Ovary (tissue), 9 donors: ENCODE measurements around the gene TBC1D1. TPM values are rescaled to one million over a fixed set of nuclear protein-coding genes. Genes with fewer than 3 reads are reported as not detected.

Experiments
- DNase-seq, 5 donors: peaks; one replicate each; pipeline ENCODE4 v3.0.0-alpha.2; 2019 to 2020
- H3K27ac ChIP-seq, 2 donors: fragments of 200-600 bp; one replicate each; pipeline versions ENCODE4 v1.5.1 to v1.8.0; 2019 to 2022
- H3K27me3 ChIP-seq: fragments of 200-600 bp; one replicate; pipeline ENCODE4 v1.8.0; 2022
- H3K36me3 ChIP-seq: fragments of 200-600 bp; sonication (generic); one replicate; pipeline ENCODE4 v1.5.1; 2019
- H3K4me1 ChIP-seq: one replicate; pipeline ENCODE4 v1.8.1; 2013; ENCODE audit warnings: mild to moderate bottlenecking, moderate library complexity; ENCODE audit not compliant: insufficient read depth
- H3K4me3 ChIP-seq: fragments of 200-600 bp; sonication (generic); one replicate; pipeline ENCODE4 v1.5.1; 2017
- H3K9me3 ChIP-seq, 2 donors: fragments of 200-600 bp in 1 of 2; sonication (generic) in 1 of 2; one replicate each; pipeline versions ENCODE4 v1.5.1 to v1.8.1; 2013 to 2019; ENCODE audit warnings: mild to moderate bottlenecking in 1 of 2, moderate library complexity in 1 of 2
- EP300 ChIP-seq: sonication (generic); formaldehyde crosslinking; IDR thresholded peaks from one replicate; pipeline ENCODE4 v1.6.1; 2017; ENCODE audit warnings: antibody characterized with exemption
- POLR2A ChIP-seq: fragments of 450-650 bp; IDR thresholded peaks from one replicate; pipeline ENCODE4 v1.6.1; 2017; ENCODE audit warnings: antibody characterized with exemption, mild to moderate bottlenecking, moderate library complexity
- WGBS, 3 donors: extraction: QIAGEN DNeasy Blood & Tissue Kit in 1 of 3; methylation state at CpG; one replicate each; pipeline versions ENCODE4 v1.1.5 to v1.1.7; 2013 to 2017; 5-methylcytosine and 5-hydroxymethylcytosine counted together
- intact Hi-C, 4 donors: fragments of 100-400 bp; cut with DNase I; formaldehyde crosslinking; loops; one replicate each; pipeline versions ENCODE4 v1.11.0 to v1.15.1; 2022 to 2023
- polyA plus RNA-seq, 2 donors: library from polyadenylated mRNA; stranded (reverse); fragments of 200-250 nt in 1 of 2; fragments of 350-450 nt in 1 of 2; fragmentation: Illumina TruSeq in 1 of 2; extraction: RNeasy Lipid Tissue Mini Kit (QIAGEN cat#74804) in 1 of 2; gene quantifications; one replicate each; pipeline ENCODE4 v1.2.3, GENCODE V29; 2013 to 2014
- total RNA-seq, 7 donors: library from RNA; depleted of rRNA in 2 of 7; stranded (reverse); fragments of >200 nt in 2 of 7; fragmentation: NEBNext Ultra II Directional in 3 of 7; extraction: Animal tissue kit (Norgen Biotek cat#: 25700) in 3 of 7; gene quantifications; one replicate each; pipeline versions ENCODE4 v1.1.0 to v1.2.4, GENCODE V29; 2016 to 2023
- TF ChIP-seq, protein P1 (sequence below), 3 donors: fragments of 450-650 bp in 2 of 3; fragments of 200-600 bp in 1 of 3; IDR thresholded peaks; one replicate each; pipeline versions ENCODE4 v1.5.1 to v1.8.0; 2016 to 2022; ENCODE audit warnings: antibody characterized with exemption in 3 of 3, mild to moderate bottlenecking in 1 of 3
- donor health status: DM: no; HTN: no; CAD: no; lungs with moderate emphysema.
- donor health status: DM: no; HTN: no; CAD: no.
- donor health status: Bipolar disorder and iron deficiency.
- donor health status: DM: yes; HTN: yes; CAD: no.
- donor health status: DM: no; HTN: no; CAD: no.
- donor health status: DM: yes; HTN: yes; CAD: no.

TBC1D1 gene
- total and polyA plus RNA-seq, 9 donors: 39.5 to 104 (median 63.9) TPM

DNA sequence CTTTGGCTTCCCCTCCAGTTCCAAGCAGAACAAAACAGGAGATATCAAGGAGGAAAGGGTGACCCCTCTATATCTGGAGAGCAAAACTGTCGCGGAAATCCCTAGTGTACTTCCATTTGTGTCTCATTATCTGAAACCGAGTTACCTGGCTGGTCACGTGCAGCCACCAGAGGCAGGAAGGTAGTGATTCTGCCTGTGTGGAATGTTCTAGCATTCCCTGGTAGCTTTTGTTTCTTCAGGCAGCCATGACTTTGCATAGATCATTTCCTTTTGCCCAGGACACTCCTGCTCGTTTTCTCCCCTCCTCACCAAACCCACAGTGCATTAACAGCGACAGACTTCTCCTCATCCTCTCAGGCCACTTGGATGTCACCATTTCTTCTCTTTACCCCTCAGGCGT is 177.2 kb downstream of the TBC1D1 start:
- intact Hi-C loops: loop anchor here (5.0 to 10.0 kb wide), 10 partner anchors 107 to 797 kb away; partner anchors contain the start of gene FAM114A1 (in 1 of the 4)
- no peaks in the 10 kb centered on the region for H3K36me3 ChIP-seq
- 85 to 89% (median 86%) methylated on average over 7 of the region's 7 CpGs for WGBS, 3 donors
- peak in 1 of 5 donors; percentile 8 for DNase-seq
- no peak overlapping the region for H3K4me3 ChIP-seq
- H3K27me3 ChIP-seq: no peaks in the 10 kb centered on the region
- no peak for TF ChIP-seq EP300
- TF ChIP-seq POLR2A: no peak
- TF ChIP-seq, protein P1, sequence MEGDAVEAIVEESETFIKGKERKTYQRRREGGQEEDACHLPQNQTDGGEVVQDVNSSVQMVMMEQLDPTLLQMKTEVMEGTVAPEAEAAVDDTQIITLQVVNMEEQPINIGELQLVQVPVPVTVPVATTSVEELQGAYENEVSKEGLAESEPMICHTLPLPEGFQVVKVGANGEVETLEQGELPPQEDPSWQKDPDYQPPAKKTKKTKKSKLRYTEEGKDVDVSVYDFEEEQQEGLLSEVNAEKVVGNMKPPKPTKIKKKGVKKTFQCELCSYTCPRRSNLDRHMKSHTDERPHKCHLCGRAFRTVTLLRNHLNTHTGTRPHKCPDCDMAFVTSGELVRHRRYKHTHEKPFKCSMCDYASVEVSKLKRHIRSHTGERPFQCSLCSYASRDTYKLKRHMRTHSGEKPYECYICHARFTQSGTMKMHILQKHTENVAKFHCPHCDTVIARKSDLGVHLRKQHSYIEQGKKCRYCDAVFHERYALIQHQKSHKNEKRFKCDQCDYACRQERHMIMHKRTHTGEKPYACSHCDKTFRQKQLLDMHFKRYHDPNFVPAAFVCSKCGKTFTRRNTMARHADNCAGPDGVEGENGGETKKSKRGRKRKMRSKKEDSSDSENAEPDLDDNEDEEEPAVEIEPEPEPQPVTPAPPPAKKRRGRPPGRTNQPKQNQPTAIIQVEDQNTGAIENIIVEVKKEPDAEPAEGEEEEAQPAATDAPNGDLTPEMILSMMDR (IDR thresholded peaks at IDR 0.05): no peak
- H3K9me3 ChIP-seq: no peaks in the 10 kb centered on the region
- no peak overlapping the region for H3K27ac ChIP-seq
- H3K4me1 ChIP-seq: peaks cover 7% of the 10 kb centered on the region

DNA sequence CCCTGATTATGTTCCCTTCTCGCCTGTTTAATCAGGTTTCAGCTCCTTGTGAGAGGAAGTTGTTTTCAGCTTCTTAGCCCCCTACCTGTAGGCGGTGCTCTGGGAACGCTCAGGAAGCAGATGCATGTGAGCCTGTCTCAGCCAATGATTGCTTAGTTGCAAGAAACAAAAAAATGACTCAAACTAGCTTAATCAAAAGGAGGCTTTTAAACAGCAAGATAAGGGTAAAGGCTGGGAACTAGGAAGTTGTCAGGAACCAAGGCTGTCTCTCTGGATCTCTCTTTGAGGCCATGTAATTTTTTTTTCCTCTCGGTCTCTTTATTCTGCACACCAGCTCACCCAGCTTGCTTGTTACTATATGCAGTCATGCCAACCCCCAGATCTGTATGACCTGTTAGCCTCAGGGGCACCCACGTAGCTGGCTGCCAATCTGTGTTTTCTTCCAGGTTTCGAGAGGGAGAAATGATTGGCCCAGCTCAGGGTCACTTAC is 178.4 kb downstream of the TBC1D1 start:
- peaks cover 7% of the 10 kb centered on the region for H3K4me1 ChIP-seq
- TF ChIP-seq EP300 (no peak), POLR2A (no peak)
- TF ChIP-seq, protein P1 (IDR thresholded peaks at IDR 0.05): peak; percentile 52 to 89 (median 75)
- H3K4me3 ChIP-seq: no peak overlapping the region
- no peaks in the 10 kb centered on the region for H3K27me3 ChIP-seq
- DNase-seq: peak; percentile 73 to 81 (median 78)
- H3K36me3 ChIP-seq: no peaks in the 10 kb centered on the region
- no peaks in the 10 kb centered on the region for H3K9me3 ChIP-seq
- 7 to 26% (median 13%) methylated on average over 6 of the region's 6 CpGs for WGBS, 3 donors
- peak overlapping the region; percentile 48 to 74 for H3K27ac ChIP-seq
- intact Hi-C loops: loop anchor here (5.0 to 10.0 kb wide), 10 partner anchors 105 to 795 kb away; partner anchors contain the start of gene FAM114A1 (in 1 of the 4)

DNA sequence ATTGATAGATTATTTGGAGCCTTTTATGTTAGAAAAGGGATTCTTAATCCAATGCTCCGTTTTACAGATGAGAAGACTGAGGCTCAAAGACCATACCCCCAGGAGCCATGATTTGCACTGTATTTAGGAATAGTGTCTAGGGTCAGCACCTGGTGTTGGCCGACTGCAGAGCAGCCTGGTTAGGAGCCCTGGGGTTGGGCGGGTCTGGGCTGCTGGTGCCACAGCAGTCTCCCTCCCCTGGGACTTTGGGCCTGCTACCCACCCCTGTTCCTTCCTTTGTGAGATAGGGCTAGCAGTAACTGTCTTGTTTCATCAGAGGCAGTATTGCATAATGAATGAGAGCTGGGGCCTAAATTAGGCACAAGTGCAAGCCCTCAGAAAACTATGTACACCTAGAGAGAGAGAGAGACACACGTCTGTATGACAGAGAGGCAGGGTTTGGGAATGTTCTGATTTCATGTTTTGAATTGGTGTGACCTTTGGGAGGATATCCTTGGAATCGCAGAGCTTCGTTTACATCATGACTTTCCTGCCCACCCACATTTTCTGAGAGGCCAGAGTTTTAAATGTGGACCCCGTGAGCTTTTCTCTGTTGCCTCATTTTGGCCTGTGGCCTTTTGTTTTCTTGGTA is 181.0 kb downstream of the TBC1D1 start:
- TF ChIP-seq POLR2A (no peak), EP300 (no peak)
- TF ChIP-seq, protein P1 (IDR thresholded peaks at IDR 0.05): no peak
- no peak overlapping the region for H3K27ac ChIP-seq
- no peaks in the 10 kb centered on the region for H3K9me3 ChIP-seq
- no peaks in the 10 kb centered on the region for H3K27me3 ChIP-seq
- H3K4me3 ChIP-seq: no peak overlapping the region
- intact Hi-C loops: loop anchor here in 2 of 4 donors (10.0 kb wide), 2 partner anchors 93 to 243 kb away; no protein-coding TSS in a partner anchor
- no peaks in the 10 kb centered on the region for H3K36me3 ChIP-seq
- WGBS, 3 donors: 40 to 48% (median 45%) methylated on average over 7 of the region's 7 CpGs
- peak in 1 of 5 donors; percentile 23 for DNase-seq
- H3K4me1 ChIP-seq: peaks cover 7% of the 10 kb centered on the region

DNA sequence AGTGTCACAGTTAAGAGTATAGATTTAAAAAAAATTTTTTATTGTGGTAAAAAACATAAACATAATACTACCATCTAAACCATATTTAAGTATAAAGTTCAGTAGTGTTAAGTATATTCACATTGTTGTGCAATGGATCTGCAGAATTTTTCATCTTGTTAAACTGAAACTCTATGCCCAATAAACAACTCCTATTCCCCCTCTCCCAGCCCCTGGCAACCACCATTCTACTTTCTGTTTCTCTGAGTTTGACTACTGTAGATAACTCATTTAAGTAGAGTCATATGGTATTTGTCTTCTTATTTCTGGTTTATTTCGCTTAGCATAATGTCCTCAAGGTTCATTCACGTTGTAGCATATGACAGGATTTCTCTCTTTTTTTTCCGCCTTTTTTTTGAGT is 181.7 kb downstream of the TBC1D1 start:
- TF ChIP-seq EP300 (no peak), POLR2A (no peak)
- TF ChIP-seq, protein P1 (IDR thresholded peaks at IDR 0.05): no peak
- no peak overlapping the region for H3K4me3 ChIP-seq
- H3K36me3 ChIP-seq: no peaks in the 10 kb centered on the region
- peaks cover 7% of the 10 kb centered on the region for H3K4me1 ChIP-seq
- intact Hi-C loops: loop anchor here in 2 of 4 donors (10.0 kb wide), 2 partner anchors 92 to 242 kb away; no protein-coding TSS in a partner anchor
- H3K9me3 ChIP-seq: no peaks in the 10 kb centered on the region
- WGBS, 3 donors: 96 to 97% (median 96%) methylated on average over 3 of the region's 3 CpGs
- peak in 1 of 5 donors; percentile 2 for DNase-seq
- no peak overlapping the region for H3K27ac ChIP-seq
- no peaks in the 10 kb centered on the region for H3K27me3 ChIP-seq
